SK-N-SH (cell line): ENCODE results near the gene ETHE1.

Experiments
- CHD2 ChIP-seq: fragments of 150-350 bp; IDR thresholded peaks from 2 replicates; pipeline ENCODE4 v1.6.1; 2018; ENCODE audit warnings: low read length; ENCODE audit not compliant: partially characterized antibody
- EP300 ChIP-seq, 2 experiments: IDR thresholded peaks; 2 replicates each; pipeline versions ENCODE4 v1.4.0 to v1.6.1; 2012; ENCODE audit warnings: borderline replicate concordance in 1 of 2, low read depth in 1 of 2, low read length in 1 of 2
- EZH2phosphoT487 ChIP-seq: fragments of 200-600 bp; sonication (generic); IDR thresholded peaks from 2 replicates; pipeline ENCODE4 v1.6.1; 2017; ENCODE audit warnings: low read depth, mixed run types, mild to moderate bottlenecking, antibody characterized with exemption, moderate library complexity, borderline replicate concordance
- FOXJ3 ChIP-seq: sonication (generic); formaldehyde crosslinking; IDR thresholded peaks from 2 replicates; pipeline ENCODE4 v1.5.1; 2020; ENCODE audit warnings: mild to moderate bottlenecking, missing genetic modification reagents
- MAX ChIP-seq: IDR thresholded peaks from 2 replicates; pipeline ENCODE4 v1.4.0; 2012; ENCODE audit warnings: low read depth
- RCOR1 ChIP-seq: fragments of 150-350 bp; IDR thresholded peaks from 2 replicates; pipeline ENCODE4 v1.6.1; 2017; ENCODE audit warnings: antibody characterized with exemption, low read length
- REST ChIP-seq: IDR thresholded peaks from 2 replicates; pipeline ENCODE4 v1.6.1; 2012; ENCODE audit warnings: mild to moderate bottlenecking, low read depth, low read length, moderate library complexity
- RFX5 ChIP-seq: IDR thresholded peaks from 2 replicates; pipeline ENCODE4 v1.6.1; 2012; ENCODE audit warnings: mild to moderate bottlenecking, improper control_type of control experiment, low read length
- TAF1 ChIP-seq: IDR thresholded peaks from 2 replicates; pipeline ENCODE4 v1.6.1; 2012; ENCODE audit warnings: low read depth, mild to moderate bottlenecking, low read length, moderate library complexity, borderline replicate concordance
- YY1 ChIP-seq: IDR thresholded peaks from 2 replicates; pipeline ENCODE4 v1.4.0; 2012; ENCODE audit warnings: low read depth, mild to moderate bottlenecking
- TF ChIP-seq, protein P1 (sequence below): fragments of 200-600 bp; sonication (generic); IDR thresholded peaks from 2 replicates; pipeline ENCODE4 v1.6.1; 2017; ENCODE audit warnings: antibody characterized with exemption, mild to moderate bottlenecking, moderate library complexity

DNA sequence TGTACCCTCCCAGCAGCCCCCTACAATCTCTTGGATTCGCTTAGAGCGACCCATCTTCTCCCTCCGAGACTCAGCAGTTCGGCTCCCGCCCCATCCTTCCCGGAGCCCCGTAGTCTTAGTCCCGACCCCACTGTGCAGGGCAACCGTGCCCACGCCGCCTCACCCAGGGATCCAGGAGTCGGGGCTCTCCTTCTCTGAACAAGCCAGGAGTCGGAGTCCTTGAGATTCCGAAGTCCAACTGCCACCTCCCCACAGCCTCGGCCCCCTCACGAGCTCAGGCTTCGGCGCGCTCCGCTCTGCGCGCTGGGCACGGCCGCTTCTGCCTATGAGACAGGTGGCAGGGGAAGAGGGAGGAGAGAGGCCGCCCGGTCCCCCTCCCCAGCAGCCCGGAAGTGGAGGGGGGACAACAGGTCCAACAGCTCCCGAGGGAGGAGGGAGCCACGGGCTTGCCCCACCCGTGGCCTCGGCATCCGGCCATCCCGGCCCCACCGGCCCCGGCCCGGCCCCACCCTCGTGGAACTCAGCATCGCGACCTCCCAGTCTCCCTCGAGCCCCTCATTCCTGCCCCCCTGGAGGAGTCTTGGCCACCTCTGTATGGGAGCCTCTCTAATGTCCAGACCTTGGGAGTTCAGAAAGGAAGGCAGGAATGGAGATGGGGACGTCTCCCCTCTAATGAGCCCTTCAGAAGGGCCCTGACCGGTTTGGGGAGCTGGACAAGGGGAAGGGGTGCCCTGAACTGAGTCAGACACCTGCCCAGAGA lies 22.4 kb downstream of the ETHE1 start, which contains the start of gene PHLDB3:
- TF ChIP-seq, protein P1, sequence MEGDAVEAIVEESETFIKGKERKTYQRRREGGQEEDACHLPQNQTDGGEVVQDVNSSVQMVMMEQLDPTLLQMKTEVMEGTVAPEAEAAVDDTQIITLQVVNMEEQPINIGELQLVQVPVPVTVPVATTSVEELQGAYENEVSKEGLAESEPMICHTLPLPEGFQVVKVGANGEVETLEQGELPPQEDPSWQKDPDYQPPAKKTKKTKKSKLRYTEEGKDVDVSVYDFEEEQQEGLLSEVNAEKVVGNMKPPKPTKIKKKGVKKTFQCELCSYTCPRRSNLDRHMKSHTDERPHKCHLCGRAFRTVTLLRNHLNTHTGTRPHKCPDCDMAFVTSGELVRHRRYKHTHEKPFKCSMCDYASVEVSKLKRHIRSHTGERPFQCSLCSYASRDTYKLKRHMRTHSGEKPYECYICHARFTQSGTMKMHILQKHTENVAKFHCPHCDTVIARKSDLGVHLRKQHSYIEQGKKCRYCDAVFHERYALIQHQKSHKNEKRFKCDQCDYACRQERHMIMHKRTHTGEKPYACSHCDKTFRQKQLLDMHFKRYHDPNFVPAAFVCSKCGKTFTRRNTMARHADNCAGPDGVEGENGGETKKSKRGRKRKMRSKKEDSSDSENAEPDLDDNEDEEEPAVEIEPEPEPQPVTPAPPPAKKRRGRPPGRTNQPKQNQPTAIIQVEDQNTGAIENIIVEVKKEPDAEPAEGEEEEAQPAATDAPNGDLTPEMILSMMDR: peak; percentile 35
- no peak for TF ChIP-seq RCOR1
- TF ChIP-seq REST: no peak
- no peak for TF ChIP-seq TAF1
- no peak for TF ChIP-seq FOXJ3 (CRISPR knock-in tag)
- TF ChIP-seq RFX5: no peak
- TF ChIP-seq MAX: no peak
- TF ChIP-seq YY1: no peak
- no peak for TF ChIP-seq CHD2
- no peak for TF ChIP-seq EZH2phosphoT487
- TF ChIP-seq EP300 (IDR thresholded peaks at IDR 0.05; ENCODE audit: borderline replicate concordance in 1 of 2, low read depth in 1 of 2, low read length in 1 of 2): no peak
